Sigmoid colon (tissue), 4 donors: Measurements from ENCODE around the gene ALG12.
"Not testable (repeated sequence)": the region's sequence is repeated elsewhere in the genome, so short reads cannot be mapped to it uniquely, and the experiment has no call there.

Experiments
- CTCF ChIP-seq, 4 experiments: fragments of 450-650 bp in 3 of 4; fragments of 200-600 bp in 1 of 4; IDR thresholded peaks; one replicate each; pipeline ENCODE4 v1.5.1; 2016 to 2019; ENCODE audit warnings: antibody characterized with exemption in 4 of 4, mild to moderate bottlenecking in 3 of 4, moderate library complexity in 2 of 4
- POLR2AphosphoS5 ChIP-seq, 4 donors: sonication (generic); formaldehyde crosslinking; IDR thresholded peaks; one replicate each; pipeline ENCODE4 v1.6.1; 2017; ENCODE audit warnings: antibody characterized with exemption in 4 of 4

GRCh38 chr22:49852568-49852897 lies 65.7 kb downstream of the ALG12 start:
- TF ChIP-seq CTCF, POLR2AphosphoS5 (IDR thresholded peaks at IDR 0.05): not testable (repeated sequence)
